G401.6 (cell line): Measurements from ENCODE around the gene CHPF2.

Experiments
- FAIRE-seq: peaks from 2 replicates; lab custom pipeline; 2012; peaks lifted over from hg19 to GRCh38; lab: Jason Lieb, UNC

CHPF2 gene

GRCh38 chr7:151232091-151232916 lies at the start of gene CHPF2:
Gene CHPF2 (plus strand): TSS chr7:151232483. CDS start chr7:151234012, 1,529 bp downstream.
- FAIRE-seq: no peak

- no peak for FAIRE-seq
Measured at GRCh38 chr7:151185762-151186639, 46.3 kb upstream of the CHPF2 start.

GRCh38 chr7:151186640-151187408 lies 45.5 kb upstream of the CHPF2 start, which contains the start of gene ASB10:
Gene ASB10 (minus strand): TSS chr7:151187250. CDS start chr7:151187130, 120 bp downstream.
- no peak for FAIRE-seq

GRCh38 chr7:151187409-151188251 lies 44.7 kb upstream of the CHPF2 start:
- no peak for FAIRE-seq

- FAIRE-seq: no peak
Measured at GRCh38 chr7:151188252-151188542, 44.1 kb upstream of the CHPF2 start.

- FAIRE-seq: no peak
Measured at GRCh38 chr7:151189038-151189437, 43.2 kb upstream of the CHPF2 start.

- FAIRE-seq: no peak
Measured at GRCh38 chr7:151191544-151191943, 40.7 kb upstream of the CHPF2 start.

- no peak for FAIRE-seq
Measured at GRCh38 chr7:151192002-151192539, 40.2 kb upstream of the CHPF2 start.

GRCh38 chr7:151193203-151193978 lies 38.9 kb upstream of the CHPF2 start:
- FAIRE-seq: no peak

GRCh38 chr7:151194188-151194587 lies 38.1 kb upstream of the CHPF2 start:
- FAIRE-seq: no peak

- FAIRE-seq: no peak
Measured at GRCh38 chr7:151195616-151196450, 36.5 kb upstream of the CHPF2 start.

- FAIRE-seq: no peak
Measured at GRCh38 chr7:151197932-151198331, 34.4 kb upstream of the CHPF2 start.

GRCh38 chr7:151198945-151199848 lies 33.1 kb upstream of the CHPF2 start:
- FAIRE-seq: no peak

- no peak for FAIRE-seq
Measured at GRCh38 chr7:151201344-151201743, 30.9 kb upstream of the CHPF2 start.

GRCh38 chr7:151201751-151202150 lies 30.5 kb upstream of the CHPF2 start:
- FAIRE-seq: no peak

GRCh38 chr7:151202836-151203235 lies 29.4 kb upstream of the CHPF2 start:
- no peak for FAIRE-seq

- no peak for FAIRE-seq
Measured at GRCh38 chr7:151204383-151205032, 27.8 kb upstream of the CHPF2 start.

GRCh38 chr7:151205730-151206129 lies 26.6 kb upstream of the CHPF2 start:
- FAIRE-seq: no peak
